ENCODE data around the gene LCE1D. TPM values are rescaled to one million over a fixed set of nuclear protein-coding genes. Genes with fewer than 3 reads are reported as not detected.

LCE1D gene
- total and polyA plus RNA-seq, 2 of the 13 experiments (the other 11 are each of a cell fraction or from before 2014, with no cell fraction given): not detected

DNA sequence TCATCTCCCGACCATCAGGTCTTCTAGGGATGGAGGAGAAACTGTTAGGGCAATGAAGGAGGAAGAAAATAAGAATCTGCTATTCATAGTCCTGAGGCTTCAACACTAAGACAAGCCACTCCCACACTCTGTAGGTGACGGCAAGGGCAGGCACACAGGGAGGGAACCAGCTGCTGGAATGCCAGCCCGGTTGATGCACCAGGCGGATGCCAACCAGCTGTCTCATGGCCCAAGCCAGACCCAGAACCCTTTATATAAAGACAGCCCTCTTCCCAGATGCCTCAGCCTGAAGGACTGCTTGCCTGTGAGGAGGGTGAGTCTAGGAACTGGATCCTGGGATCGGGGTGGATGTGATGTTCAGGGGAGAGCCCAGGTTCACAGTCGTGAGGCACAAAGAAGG, 38.8 kb upstream of the LCE1D start, which contains the start of gene KPRP (continued):
- TF ChIP-seq, protein P1, sequence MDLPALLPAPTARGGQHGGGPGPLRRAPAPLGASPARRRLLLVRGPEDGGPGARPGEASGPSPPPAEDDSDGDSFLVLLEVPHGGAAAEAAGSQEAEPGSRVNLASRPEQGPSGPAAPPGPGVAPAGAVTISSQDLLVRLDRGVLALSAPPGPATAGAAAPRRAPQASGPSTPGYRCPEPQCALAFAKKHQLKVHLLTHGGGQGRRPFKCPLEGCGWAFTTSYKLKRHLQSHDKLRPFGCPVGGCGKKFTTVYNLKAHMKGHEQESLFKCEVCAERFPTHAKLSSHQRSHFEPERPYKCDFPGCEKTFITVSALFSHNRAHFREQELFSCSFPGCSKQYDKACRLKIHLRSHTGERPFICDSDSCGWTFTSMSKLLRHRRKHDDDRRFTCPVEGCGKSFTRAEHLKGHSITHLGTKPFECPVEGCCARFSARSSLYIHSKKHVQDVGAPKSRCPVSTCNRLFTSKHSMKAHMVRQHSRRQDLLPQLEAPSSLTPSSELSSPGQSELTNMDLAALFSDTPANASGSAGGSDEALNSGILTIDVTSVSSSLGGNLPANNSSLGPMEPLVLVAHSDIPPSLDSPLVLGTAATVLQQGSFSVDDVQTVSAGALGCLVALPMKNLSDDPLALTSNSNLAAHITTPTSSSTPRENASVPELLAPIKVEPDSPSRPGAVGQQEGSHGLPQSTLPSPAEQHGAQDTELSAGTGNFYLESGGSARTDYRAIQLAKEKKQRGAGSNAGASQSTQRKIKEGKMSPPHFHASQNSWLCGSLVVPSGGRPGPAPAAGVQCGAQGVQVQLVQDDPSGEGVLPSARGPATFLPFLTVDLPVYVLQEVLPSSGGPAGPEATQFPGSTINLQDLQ (CRISPR knock-in tag; IDR thresholded peaks at IDR 0.05): no peak
- TF ChIP-seq, protein P2, sequence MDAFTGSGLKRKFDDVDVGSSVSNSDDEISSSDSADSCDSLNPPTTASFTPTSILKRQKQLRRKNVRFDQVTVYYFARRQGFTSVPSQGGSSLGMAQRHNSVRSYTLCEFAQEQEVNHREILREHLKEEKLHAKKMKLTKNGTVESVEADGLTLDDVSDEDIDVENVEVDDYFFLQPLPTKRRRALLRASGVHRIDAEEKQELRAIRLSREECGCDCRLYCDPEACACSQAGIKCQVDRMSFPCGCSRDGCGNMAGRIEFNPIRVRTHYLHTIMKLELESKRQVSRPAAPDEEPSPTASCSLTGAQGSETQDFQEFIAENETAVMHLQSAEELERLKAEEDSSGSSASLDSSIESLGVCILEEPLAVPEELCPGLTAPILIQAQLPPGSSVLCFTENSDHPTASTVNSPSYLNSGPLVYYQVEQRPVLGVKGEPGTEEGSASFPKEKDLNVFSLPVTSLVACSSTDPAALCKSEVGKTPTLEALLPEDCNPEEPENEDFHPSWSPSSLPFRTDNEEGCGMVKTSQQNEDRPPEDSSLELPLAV (CRISPR knock-in tag; conservative IDR thresholded peaks at IDR 0.05; ENCODE audit: low read depth): no peak
- no peak for TF ChIP-seq SRSF9 (IDR thresholded peaks at IDR 0.05; ENCODE audit: borderline replicate concordance, insufficient read depth, low read depth, low read length, poor library complexity, severe bottlenecking)

DNA sequence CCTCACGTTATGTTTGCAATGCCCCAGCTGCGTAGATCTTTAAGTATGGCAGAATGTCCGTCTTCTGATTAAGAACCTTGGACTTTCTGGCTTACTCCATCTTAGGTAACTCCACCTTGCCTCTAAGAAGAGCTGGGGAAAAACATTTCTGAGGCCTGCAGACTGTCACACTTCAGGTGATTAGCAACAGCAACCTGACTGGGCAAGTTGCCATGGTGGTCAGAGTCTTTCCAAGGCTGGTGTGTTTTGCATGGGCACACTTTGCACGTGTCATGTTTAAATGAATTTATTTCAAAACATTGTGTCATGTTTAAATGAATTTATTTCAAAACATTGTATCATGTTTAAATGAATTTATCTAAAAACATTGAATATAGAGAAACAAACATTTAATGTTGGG, 37.9 kb upstream of the LCE1D start:
- ChIA-PET CTCF (ENCODE audit: low intra/inter-chr PET ratio, low total read pairs) (no interaction called here), POLR2A (no interaction called here)
- Histone ChIP-seq H2AFZ (ENCODE audit: low read length) (no peak overlapping the region), H3K4me1 (ENCODE audit: insufficient read depth, low read length) (no peaks in the 10 kb centered on the region), H3K27ac (ENCODE audit: extremely low read length, insufficient read depth, low read length) (no peak overlapping the region), H3K36me3 (replicated peaks in 1 of 2; ENCODE audit: control insufficient read depth in 1 of 2, insufficient read depth in 2 of 2, low read length in 2 of 2) (no peaks in the 10 kb centered on the region), H3K27me3 (ENCODE audit: control insufficient read depth in 1 of 2, insufficient read depth in 2 of 2, low read length in 2 of 2) (no peaks in the 10 kb centered on the region), H3K79me2 (ENCODE audit: insufficient read depth, low read length) (no peaks in the 10 kb centered on the region), H3K9ac (ENCODE audit: insufficient read depth, low read depth, low read length) (no peak overlapping the region), H4K20me1 (ENCODE audit: insufficient read depth, low read length) (no peaks in the 10 kb centered on the region), H3K4me2 (ENCODE audit: low read depth, low read length) (no peak overlapping the region), H3K9me3 (ENCODE audit: low read length) (no peaks in the 10 kb centered on the region), H3K4me3 (replicated peaks in 1 of 3; ENCODE audit: insufficient read depth in 1 of 3, low read depth in 2 of 3, low read length in 3 of 3) (no peak overlapping the region)
- in situ Hi-C loops (cut with HindIII; ENCODE audit: extremely low pct_ligation_motif_present, low pct_unique_long_range_greater_than_20kb): no loop called here
- intact Hi-C loops (cut with micrococcal nuclease; ENCODE audit: unreplicated experiment): no loop called here
- FAIRE-seq: no peak
- 0% methylated on average over 1 of the region's 4 CpGs for WGBS (ENCODE audit: low lambda C conversion rate)
- no TSS peak for BruUV-seq (replicated peaks)
- ATAC-seq: no peak
- DNase-seq (ENCODE audit: low spot score): no peak
- TF ChIP-seq, protein P3, sequence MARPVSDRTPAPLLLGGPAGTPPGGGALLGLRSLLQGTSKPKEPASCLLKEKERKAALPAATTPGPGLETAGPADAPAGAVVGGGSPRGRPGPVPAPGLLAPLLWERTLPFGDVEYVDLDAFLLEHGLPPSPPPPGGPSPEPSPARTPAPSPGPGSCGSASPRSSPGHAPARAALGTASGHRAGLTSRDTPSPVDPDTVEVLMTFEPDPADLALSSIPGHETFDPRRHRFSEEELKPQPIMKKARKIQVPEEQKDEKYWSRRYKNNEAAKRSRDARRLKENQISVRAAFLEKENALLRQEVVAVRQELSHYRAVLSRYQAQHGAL (CRISPR knock-in tag; IDR thresholded peaks at IDR 0.05; ENCODE audit: not compliant biosample characterization): no peak
- TF ChIP-seq AKAP8 (CRISPR knock-in tag; IDR thresholded peaks at IDR 0.05) (no peak), BHLHE40 (IDR thresholded peaks at IDR 0.05; ENCODE audit: low read length) (no peak), RXRB (CRISPR knock-in tag; IDR thresholded peaks at IDR 0.05; ENCODE audit: borderline replicate concordance) (no peak), RFX5 (IDR thresholded peaks at IDR 0.05; ENCODE audit: low read depth, low read length) (no peak), HNF4G (IDR thresholded peaks at IDR 0.05; ENCODE audit: borderline replicate concordance, low read depth, low read length) (no peak), HNF4G (CRISPR knock-in tag; IDR thresholded peaks at IDR 0.05; ENCODE audit: borderline replicate concordance, low read depth) (no peak), HNRNPK (IDR thresholded peaks at IDR 0.05; ENCODE audit: low read depth, low read length, poor library complexity, severe bottlenecking) (no peak), GABPB1 (CRISPR knock-in tag; IDR thresholded peaks at IDR 0.05) (no peak), SYNCRIP (IDR thresholded peaks at IDR 0.05; ENCODE audit: insufficient read depth, low read depth, low read length) (no peak), CCAR2 (optimal IDR thresholded peaks at IDR 0.05; ENCODE audit: low read depth, low read length) (no peak), TBX2 (CRISPR knock-in tag; IDR thresholded peaks at IDR 0.05; ENCODE audit: borderline replicate concordance) (no peak), ZNF138 (CRISPR knock-in tag; IDR thresholded peaks at IDR 0.05; ENCODE audit: low read depth) (no peak)
- TF ChIP-seq, protein P4, sequence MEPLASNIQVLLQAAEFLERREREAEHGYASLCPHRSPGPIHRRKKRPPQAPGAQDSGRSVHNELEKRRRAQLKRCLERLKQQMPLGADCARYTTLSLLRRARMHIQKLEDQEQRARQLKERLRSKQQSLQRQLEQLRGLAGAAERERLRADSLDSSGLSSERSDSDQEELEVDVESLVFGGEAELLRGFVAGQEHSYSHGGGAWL (CRISPR knock-in tag; IDR thresholded peaks at IDR 0.05): no peak

All from HepG2 (cell line).